Right kidney (tissue), 1 donor: ENCODE results near the gene ZNF135.
A peak's percentile ranks its signal among the peaks of the same experiment; 100 is the strongest.

Source experiments
- DNase-seq: peaks from one replicate; pipeline ENCODE4 v3.0.0-alpha.2; 2016

The ZNF135 gene

DNA sequence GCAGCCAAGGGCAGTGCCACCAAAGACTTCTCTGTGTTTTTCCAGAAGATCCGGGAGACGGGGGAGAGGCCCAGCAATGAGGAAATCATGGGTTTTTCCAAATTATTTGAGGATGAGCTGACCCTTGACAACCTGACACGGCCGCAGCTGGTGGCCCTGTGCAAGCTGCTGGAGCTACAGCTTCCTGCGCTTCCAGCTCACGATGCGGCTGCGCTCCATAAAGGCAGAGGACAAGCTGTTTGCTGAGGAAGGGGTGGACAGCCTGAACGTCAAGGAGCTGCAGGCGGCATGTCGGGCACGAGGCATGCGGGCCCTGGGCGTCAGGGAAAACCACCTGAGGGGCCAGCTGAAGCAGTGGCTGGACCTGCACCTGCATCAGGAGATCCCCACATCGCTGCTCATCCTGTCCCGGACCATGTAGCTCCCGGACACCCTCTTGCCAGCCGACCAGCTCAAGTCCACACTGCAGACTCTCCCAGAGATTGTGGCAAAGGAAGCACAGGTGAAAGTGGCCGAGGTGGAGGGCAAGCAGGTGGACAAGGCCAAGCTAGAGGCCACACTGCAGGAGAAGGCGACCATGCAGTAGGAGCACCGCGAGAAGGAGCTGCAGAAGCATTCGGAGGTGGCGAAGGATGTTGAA lies 13.6 kb upstream of the ZNF135 start:
- DNase-seq, result no peak

DNA sequence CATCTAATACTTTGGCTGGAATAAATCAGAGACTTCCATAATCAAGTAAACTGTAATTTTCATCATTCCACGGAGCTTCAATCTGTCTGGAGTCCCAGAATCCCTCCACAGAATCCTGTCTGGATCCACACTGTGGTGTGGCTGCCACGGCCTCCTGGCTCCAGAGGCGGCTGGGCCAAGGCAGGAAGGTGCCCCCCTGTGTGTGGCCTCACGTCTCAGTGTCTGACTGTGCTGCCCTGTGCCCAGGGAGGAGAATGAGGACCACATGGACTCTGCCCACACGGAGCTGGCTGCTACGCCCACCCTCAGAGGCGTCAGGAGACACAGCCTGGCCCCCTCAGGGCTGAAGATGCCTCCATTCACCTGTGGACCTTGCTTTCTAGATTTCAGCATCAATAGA lies 12.2 kb upstream of the ZNF135 start:
- no peak for DNase-seq

DNA sequence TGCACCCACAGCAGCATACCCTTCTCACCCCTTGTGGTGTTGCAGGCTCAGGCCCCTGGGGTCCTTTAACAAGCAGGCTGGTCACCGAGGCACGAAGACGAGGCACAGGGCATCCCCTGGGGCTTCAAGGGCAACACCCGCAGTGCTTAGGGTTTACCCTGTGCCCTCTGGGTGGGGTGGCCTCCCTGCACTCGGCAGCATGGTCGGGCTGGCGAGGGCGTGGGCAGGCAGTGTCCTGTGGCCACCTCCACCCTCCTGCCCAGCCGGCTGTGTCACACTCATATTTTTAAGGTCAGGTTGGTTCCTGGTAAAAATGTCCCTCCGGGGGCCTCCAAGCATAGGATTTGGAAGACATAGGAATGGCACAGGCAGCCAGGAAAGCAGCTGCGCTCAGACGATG lies 11.4 kb upstream of the ZNF135 start:
- DNase-seq, result no peak

DNA sequence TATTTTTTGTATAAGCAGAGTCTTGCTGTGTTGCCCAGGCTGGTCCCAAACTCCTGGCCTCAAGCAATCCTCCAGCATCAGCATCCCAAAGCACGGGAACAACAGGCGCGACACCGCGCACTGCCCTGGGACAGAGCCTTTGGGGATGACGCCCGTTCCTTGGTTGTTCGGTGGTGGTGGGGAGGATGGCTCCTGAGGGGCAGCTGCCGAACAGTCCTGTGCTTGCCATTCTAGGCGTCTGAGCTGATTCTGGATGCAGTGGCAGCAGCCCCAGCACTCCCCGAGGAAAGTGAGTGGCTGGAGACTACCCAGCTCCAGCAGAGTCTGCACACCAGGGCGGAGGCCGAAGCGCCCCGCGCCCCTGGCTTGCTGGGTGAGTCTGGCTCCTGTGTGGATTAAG lies 6.8 kb upstream of the ZNF135 start:
- DNase-seq, result no peak

DNA sequence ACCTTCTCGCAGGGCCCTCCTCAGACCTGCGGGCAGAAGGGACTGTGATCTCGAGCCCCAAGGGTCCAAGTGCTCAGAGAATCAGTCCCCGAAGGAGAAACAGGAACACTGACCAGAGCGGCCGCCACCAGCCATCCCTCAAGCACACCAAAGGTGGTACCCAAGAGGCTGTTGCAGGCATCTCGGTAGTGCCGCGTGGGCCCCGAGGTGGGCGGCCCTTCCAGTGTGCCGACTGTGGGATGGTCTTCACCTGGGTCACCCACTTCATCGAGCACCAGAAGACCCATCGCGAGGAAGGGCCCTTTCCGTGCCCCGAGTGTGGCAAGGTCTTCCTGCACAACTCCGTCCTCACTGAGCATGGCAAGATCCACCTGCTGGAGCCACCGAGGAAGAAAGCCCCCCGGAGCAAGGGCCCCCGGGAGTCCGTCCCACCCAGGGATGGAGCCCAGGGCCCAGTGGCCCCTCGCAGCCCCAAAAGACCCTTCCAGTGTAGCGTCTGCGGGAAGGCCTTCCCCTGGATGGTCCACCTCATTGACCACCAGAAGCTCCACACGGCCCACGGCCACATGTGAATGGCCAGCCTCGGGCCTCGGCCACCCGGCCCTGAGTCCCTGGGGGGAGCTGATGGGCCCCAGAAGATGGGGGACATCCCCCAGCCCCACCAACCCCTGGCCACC lies 5.5 kb upstream of the ZNF135 start:
- no peak for DNase-seq

DNA sequence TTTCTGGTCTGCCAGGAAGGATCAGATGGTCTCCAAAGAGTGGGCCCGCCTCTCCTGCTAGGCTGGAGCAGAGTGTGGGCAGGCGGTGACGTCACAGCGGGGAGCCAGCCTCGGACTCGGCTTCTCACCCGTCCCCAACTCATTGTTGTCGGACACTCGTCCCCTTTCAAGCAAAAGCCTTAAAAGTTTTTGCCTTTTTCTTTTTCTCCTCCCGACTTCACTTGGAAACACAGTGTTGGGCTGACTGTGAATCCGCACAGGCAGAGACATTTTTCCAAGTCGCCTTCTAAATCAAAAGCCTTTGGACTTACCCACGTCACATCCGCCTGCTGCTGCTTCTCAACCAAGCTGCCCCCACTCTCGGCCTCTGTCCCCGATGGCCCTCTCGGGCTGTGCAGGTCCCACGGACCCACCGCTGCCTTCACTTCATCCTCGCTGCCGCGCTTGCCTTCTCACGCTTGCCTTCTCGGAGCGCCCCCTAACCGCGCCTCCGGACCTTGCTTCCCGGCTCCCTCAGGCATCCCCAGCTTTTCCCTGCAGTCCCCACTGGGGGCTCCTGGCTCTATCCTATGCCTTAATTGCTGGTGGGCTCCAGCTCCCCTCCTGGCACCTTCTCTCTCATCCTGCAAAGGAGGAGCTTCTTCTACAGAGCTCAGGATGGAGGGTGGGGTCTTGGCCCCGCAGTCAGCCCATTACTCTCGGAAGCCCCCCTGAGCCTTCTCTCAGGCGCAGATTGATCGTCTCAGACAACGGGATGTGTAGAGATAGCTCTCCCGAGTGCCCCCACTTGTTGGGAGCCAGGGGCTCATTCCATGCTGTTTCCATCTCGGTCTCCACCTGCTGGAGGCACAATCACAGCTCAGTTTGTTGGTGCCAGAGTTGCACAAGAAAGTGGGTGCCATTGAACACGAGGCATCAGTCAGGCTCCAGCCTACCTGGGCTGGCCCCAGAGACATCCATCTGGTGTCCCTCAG lies 3.9 kb upstream of the ZNF135 start:
- DNase-seq, result peak; percentile 77

DNA sequence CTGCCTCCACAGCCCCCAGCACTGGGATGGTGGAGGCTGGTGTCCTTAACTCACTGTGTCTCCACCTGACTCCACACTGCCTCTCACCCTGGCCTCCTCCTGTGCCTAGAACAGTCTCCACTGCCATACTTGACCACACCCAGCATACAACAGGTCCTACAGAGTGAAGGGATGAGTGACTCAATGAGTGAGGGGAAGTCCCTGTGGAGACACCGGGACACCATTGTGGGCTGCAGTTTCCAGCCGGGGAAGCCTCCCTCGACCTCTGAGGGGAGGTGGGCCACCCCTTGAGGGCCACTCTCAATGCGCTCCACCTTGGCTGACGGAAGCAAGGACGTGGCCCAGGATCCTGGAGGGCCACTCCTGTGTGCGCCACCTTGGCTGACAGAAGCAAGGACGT lies 2.8 kb upstream of the ZNF135 start:
- no peak for DNase-seq

DNA sequence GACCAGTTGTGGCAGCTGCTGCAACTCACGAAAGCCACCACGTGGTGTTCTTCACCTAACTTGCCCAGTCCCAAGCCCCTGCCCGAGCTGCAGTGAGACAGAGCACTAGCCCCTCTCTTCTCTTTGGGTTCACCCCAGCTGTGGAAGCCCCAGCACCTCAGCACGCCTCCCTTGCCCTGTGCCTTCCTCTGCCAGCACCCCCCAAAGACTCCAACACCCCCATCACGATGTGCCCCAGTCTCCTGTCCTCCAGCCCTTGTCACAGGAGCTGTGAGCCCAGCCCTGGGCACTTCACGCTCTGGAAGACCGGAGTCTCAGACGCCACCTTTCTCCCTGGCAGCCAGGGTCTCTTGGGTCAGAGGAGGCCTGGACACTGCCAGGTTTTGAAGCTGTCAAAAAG lies 2.2 kb upstream of the ZNF135 start:
- DNase-seq, result no peak

DNA sequence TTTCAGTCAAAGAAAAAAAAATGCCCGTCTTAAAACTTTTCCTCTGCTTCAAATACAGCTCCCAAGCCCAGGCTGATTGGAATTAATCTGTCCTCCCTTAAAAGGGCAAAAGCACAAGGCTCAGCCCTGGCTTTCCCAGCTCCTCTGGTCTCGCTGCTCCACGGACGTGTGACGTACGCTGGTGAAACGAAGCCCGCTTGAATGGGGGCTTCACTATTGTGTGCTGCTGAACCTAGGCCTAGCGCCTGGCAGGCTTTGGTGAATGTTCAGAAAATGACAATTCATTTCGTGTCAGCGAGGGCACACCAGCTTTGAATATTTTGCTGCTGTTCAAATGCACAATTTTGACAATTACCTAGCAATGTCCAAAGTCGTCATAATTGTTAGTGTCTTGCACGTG lies 615 bp upstream of the ZNF135 start:
- no peak for DNase-seq

DNA sequence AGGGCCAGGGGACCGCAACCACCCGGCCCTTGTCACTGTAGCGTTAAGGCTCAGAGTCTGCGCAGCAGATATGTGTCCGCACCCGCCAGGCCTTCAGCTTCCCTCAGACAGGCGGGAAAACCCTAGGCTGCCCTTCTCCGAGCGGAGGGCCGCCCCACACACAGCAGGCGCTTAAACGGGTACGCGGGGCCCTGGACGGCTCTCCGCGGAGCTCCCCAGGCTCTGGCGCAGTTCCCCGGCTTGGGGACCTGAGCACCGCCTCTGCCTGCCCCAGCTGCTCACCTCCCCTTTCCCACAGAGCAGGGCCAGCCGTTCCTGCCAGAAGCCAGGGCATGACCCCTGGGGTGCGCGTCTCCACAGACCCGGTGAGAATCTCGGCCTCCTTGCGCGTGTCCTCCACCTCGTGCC lies 593 bp downstream of the ZNF135 start:
- DNase-seq, result peak; percentile 88

DNA sequence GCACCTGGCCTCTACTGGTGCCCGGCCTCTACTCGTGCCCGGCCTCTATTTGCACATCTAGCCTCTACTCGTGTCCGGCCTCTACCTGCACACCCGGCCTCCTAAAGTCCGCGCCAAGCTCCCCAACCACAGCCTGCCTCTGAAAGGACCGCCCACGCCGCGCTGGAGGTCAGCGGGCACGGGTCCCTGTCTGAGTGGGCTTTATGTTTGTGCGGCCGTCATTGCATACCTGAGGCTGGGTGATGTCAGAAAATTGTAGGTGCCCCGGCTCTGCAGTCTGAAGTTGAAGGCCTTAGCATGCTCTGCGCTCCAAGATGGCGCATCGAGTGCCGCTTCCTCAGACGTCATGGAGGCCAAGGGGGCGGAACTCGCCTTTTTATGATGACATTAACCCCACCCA lies 1.1 kb downstream of the ZNF135 start:
- DNase-seq, result no peak

DNA sequence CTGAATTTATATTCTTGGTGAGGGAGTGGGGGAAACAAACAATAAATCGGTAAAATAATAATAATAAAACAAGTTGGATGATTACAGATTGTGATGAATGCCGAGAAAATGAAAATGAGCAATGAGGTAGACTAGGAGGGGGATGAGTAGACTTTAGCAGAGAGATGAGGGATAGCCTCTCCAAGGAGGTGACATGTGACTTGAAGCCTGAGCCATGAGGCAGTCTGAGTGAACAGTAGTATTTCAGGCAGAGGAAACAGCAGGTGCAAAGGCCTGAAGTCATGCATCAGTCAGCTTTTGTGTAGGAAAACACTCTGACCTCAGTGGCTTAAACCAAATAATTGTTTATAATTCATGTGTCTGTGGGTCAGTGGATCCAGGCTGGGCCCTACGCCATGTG lies 4.6 kb downstream of the ZNF135 start:
- DNase-seq, result no peak

DNA sequence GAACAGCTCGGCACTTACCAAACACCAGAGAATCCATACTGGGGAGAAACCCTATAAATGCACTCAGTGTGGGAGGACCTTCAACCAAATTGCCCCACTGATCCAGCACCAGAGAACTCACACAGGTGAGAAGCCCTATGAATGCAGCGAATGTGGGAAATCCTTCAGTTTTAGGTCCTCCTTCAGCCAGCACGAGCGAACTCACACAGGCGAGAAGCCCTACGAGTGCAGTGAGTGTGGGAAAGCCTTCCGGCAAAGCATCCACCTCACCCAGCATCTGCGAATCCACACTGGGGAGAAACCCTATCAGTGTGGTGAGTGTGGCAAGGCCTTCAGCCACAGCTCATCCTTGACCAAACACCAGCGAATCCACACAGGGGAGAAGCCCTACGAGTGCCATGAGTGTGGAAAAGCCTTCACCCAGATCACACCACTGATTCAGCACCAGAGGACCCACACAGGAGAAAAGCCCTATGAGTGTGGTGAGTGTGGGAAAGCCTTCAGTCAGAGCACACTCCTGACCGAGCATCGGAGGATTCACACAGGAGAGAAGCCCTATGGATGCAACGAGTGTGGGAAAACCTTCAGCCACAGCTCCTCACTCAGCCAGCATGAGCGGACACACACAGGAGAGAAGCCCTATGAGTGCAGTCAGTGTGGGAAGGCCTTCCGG lies 8.3 kb downstream of the ZNF135 start:
- DNase-seq, result no peak

DNA sequence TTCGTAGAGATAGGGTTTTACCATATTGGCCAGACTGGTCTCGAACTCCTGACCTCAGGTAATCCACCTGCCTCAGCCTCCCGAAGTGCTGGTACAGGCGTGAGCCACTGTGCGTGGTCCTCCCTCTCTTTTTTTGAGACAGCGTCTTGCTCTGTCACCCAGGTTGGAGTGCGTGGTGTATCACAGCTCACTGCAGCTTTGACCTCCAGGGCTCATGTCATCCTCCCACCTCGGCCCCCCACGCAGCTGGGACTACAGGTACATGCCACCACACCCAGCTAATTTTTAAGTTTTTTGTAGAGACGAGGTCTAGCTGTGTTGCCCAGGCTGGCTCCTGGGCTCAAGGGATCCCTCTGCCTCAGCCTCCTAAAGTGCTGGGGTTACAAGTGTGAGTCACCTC lies 20.7 kb downstream of the ZNF135 start:
- no peak for DNase-seq

DNA sequence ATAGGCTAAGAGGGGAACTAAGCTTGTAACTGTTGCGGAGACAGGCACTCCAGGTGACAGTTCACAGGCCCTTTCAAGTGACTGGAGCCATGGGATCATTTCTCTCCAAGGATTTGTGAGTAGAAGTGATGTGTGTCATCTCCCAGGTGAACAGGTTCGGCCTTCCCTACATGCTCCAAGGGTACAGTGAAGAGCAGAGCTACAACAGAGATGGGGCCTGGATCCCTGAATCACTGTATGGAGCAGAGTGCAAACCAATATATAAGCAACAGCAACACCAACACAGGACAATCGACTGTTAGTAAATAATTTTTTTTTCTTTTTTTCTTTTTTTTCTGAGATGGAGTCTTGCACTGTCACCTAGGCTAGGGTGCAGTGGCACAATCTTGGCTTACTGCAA lies 23.9 kb downstream of the ZNF135 start:
- DNase-seq, result no peak

DNA sequence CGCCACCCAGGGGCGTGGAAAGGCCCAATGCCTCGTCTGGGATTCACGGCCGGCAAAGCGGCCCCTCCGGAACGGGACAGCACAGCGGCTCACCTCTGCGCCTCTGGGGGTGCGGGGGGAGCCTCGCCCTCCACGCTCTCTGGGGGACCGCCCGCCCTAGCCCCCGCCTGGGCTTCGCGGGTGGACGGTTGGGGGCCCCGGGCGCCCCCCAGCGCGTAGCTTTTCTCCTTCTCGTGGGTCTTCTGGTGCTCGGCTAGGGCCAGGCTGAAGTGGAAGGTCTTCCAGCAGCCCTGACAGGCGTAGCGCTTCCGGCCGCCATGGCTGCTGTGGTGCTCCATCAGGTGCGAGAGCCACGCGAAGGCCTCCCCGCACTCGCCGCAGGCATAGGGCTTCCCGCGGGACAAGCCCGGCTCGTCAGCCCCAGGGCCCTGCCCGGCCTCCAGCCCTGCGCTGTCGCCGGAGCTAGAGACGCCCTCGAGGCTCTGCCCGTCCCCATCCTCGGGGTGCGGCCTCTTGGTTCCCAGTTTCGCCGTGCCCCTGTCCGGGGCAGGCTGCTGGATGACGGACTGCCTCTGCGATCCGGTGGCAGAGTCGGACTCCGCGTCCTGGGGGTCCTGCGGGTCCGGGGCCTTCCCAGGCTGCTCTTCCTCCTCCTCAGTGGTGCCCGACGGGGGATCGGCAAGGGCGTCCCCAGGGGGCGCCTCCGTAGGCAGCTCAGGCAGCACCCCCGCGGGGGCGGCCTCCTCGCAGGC lies 25.7 kb downstream of the ZNF135 start:
- no peak for DNase-seq

DNA sequence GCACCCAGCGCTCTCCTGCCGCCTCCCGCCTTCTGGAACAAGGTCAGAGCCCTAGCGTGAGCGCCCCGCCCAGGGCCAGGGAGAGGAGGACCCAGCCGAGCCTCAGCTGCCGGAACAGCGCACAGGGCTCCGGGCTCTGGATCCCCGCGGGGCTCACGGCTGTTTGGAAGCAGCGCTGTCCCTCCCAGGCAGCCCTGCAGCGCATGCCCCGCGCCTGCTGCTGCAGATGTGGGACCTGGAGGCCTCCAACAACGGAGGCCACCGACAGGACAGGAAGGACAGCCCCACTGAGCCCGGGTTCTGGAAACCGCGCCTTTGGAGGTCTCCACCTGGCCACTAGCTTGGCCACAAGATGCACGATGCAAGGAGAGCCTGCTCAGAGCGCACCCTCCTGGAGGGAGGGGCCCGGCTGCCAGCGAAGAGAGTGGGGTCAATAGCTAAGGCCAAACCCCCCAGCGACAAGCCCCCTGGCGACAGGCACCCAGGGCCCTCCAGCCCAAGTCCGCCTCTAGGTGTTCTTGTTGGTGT lies 26.3 kb downstream of the ZNF135 start:
- DNase-seq, result no peak

DNA sequence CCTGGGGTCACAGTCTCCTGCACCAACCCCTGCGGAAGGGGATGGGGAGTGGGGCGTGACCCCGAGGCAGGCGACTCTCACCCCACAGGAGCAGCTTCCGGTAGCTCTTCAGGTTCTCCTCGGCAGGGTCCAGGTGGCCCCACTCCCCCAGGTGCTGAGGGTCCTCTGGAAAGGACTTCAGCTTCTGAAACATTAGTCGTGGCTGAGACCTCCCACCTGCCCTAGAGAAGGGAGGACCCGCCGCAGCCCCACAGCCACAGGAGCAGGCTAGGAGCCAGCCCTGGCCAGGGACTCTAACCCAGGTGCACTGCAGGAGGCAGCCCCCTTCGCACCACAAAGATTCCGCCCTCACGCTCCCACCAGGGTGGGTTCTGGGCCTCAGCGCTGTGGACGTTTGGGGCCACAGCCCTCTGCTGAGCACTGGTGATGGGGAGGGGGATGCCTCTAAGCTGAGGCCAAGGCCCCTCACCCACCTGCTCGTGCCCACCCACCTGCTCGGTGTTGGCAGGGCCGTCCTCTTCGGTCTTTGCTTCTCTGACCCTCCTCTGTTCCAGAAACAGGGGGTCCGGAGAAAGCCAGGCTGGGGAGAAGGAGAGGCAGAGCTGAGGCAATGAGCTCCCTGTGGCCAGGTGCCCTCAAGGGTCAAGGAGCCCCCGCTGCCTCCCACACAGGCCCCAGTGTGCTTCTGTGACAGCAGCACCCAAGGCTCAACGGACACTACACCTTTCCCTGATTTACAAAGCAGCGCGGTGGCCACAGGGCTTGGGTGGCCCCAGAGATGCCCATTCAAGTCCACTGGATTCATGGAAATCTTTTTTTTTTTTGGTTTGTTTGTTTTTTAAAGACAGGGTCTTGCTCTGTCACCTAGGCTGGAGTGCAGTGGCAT lies 28.0 kb downstream of the ZNF135 start:
- no peak for DNase-seq

DNA sequence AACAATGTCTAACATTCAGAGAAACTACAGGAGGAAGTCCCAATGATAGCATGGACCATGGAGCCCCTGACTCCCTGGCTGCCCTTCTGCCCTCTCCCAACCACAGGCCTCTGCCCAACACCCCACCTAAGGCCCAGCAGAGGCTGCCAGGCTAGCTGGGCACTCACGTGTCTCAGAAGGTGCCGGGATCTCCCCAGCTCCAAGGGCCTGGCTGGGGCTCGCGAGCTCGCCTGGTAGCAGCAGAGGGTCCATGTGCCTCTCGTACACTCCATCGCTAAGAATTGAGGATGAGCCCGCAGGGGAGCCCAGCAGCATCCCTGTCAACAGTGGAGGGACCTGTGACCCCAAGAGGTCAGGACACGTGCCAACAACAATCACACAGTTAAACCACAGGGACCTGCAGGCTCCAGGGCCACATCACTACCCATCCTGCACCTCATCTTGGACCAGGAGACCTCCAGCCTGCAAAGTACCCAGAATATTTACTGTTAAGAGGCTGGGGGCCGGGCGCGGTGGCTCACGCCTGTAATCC lies 29.5 kb downstream of the ZNF135 start:
- DNase-seq, result no peak

DNA sequence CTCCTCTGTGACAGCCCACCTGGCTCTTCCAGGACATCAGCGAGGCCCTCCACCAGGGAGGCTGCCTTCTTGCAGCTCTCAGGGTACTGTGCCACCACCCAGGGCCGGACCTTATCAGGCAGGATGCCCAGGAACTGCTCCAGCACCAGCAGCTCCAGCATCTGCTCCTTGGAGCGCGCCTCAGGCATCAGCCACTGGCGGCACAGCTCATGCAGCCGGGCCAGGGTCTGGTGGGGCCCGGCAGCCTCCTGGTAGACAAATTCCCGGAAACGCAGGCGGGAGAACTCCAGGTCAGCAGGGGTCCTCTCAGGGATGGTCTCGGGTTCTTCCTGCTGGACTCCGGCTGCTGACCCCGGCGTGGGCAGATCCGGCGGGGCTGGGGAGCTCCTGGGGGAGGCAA lies 30.8 kb downstream of the ZNF135 start:
- DNase-seq, result no peak
